CD1c-positive myeloid dendritic cell (primary cell): Measurements from ENCODE around the gene SLC9A9.

Source experiments
- DNase-seq: peaks from one replicate; pipeline ENCODE4 v3.0.0-alpha.2; 2016; ENCODE audit errors: extremely low spot score

SLC9A9 gene

GRCh38 chr3:143464850-143465249 is 383.4 kb downstream of the SLC9A9 start:
- DNase-seq = no peak

- DNase-seq = no peak
These were observed 392.8 kb downstream of the SLC9A9 start for GRCh38 chr3:143455480-143455879.

GRCh38 chr3:143450632-143451031 is 397.6 kb downstream of the SLC9A9 start:
- DNase-seq = no peak

- DNase-seq = no peak
These were observed 400.8 kb downstream of the SLC9A9 start for GRCh38 chr3:143447491-143447890.

DNA sequence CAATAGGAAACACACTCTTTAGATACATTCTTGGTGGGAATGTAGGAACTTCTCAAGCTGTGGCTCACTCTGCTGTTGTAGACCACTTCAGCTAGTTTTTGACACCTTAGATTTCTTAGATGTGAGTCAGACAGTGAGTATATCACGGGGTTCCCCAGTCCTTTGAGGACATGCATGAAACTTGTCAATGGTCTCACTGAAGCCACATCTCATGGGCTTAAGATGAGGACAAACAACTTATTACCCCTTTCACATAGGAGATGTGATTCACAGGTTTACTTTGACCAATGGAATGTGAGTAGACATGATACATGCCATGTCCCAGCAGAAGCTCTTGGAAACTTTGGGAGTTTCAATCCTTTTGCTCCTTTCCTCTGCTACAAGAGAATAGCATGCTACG is 403.1 kb downstream of the SLC9A9 start:
- no peak for DNase-seq

GRCh38 chr3:143443851-143444331 is 404.4 kb downstream of the SLC9A9 start:
- DNase-seq = peak; percentile 96

GRCh38 chr3:143442814-143443447 is 405.3 kb downstream of the SLC9A9 start:
- no peak for DNase-seq

GRCh38 chr3:143441516-143442171 is 406.6 kb downstream of the SLC9A9 start:
- no peak for DNase-seq

DNA sequence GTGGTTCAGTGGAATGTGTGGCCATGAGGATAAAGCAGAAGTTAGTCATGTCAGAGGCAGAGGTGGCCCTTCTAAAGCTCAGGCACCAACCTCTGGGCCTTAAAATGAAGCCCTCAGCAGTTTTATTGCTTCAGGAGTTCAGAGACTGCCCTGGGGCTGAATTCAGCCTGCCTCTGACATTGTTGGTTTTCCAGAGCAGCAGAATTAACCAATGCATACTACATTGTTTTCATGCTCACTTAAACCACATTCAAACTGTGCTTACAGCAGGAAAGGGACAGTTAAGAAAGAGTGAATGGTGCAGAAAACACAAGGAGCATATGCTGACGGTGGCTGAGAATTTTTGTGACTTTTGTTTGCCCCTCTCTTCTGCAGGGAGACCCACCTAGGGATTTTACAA is 408.5 kb downstream of the SLC9A9 start:
- DNase-seq = no peak

DNA sequence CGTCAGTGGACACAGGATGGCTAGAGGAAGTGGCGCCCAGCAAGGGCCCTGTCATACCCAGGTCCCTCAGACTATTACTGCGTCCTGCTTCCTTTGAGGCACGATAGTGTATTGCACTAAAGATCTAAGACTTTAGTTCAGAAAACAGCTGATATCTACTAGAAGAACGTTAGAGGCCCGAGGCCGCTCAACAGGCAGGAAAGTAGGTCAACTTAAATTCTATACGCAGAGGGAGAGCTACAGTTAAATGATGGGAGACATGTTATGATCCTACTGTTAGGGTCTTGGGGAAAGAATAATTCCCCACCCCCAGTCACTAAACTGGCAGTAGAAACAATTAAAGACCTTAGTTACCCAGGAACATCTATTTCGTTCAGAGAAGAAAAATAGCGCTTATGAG is 410.9 kb downstream of the SLC9A9 start:
- no peak for DNase-seq

- no peak for DNase-seq
These were observed 411.9 kb downstream of the SLC9A9 start for GRCh38 chr3:143436231-143436930.

DNA sequence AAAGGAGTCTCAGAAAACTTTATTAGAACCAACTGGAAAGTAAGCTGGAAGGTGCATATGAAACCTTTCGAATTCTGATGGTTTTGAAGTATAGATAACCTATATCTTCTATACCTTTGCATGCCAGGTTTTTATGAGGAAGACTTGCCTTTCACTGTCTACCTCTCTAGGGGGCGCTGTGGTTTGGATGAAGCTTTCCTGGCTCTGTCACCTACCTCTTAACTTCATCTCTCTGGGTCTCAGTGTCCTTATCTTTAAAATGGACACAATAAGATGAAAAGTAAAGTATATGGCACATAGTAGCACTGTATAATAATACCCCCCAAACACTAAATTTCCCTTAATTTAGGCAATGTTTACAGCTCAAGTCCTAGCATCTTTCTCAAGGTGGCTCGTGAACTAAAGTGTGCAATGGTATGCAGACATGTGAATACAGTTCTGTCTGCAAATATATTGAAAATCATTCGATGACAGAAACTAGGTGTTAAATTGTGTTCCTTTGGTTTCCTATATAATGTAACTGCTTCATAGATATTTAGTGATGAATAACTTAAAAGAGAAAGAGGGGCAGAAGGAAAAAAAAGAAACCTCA is 414.4 kb downstream of the SLC9A9 start:
- DNase-seq = peak; percentile 46

DNA sequence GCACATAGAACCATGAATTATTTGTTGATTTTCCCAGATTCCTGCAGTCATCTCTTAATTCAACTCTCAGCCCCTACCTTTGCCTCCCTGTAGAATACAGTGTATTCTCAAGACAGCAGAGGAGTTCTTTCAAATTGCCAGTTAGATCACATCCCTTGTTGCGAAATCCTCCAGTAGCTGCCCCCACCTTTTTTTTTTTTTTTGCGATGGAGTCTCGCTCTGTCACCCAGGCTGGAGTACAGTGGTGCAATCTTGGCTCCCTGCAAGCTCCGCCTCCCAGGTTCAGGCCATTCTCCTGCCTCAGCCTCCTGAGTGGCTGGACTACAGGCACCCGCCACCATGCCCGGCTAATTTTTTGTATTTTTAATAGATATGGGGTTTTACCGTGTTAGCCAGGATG is 417.0 kb downstream of the SLC9A9 start:
- DNase-seq = peak; percentile 45

- DNase-seq = no peak
These were observed 417.7 kb downstream of the SLC9A9 start for GRCh38 chr3:143430568-143430967.

GRCh38 chr3:143429628-143430514 is 418.4 kb downstream of the SLC9A9 start:
- no peak for DNase-seq

GRCh38 chr3:143428294-143428693 is 420.0 kb downstream of the SLC9A9 start:
- no peak for DNase-seq

DNA sequence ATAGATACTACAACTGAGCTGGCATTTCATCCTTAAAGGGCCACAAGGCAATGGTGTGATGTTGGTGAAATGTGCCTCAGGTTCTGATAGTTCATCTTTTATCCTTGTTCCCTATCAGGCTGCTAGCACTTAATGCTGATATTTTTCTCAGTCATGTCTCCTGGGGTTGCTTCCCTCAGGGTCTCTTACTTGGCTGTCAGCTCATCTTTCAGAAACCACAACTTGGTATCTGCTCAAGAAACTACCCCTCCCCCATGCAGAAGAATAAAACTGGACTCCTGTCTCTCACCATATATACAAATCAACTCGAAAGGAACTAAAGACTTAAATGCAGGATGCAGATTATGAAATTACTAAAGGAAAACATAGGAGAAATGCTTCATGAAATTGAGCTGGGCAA is 420.6 kb downstream of the SLC9A9 start:
- no peak for DNase-seq

- DNase-seq = no peak
These were observed 423.4 kb downstream of the SLC9A9 start for GRCh38 chr3:143424874-143425273.

DNA sequence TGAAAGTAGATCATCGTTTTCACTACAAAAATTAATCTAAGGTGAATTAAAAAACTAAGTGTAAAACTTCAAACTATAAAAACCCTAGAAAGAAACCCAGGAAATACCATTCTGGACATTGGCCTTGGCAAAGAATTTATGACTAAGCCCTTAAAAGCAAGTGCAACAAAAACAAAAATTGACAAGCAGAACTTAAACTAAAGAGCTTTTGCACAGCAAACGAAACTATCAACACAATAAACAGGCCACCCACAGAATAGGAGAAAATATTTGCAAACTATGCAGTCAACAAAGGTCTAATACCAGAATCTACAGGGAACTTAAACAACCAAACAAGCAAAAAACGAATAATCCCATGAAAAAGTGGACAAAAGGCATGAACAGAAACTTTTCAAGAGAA is 426.7 kb downstream of the SLC9A9 start:
- no peak for DNase-seq

GRCh38 chr3:143419611-143420010 is 428.7 kb downstream of the SLC9A9 start:
- no peak for DNase-seq

DNA sequence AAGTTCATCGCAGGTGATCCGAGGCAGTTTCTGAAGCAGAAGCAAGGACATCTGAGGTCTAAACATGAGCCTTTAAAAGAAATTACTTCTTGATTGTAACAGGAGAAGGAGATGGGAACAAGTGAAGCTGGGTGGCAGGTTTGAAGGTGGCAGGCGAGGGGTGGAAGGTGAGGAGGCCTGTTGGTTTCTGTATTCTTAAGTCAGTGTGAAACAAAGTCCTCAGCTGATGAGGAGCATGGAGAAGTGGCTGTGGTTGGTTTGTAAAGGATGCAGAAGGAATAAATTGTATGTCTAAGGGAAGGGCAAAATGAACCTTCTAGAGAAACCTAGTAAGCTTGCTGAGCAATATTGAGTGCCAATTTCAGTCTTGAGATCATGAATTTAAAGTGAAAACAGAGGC is 429.9 kb downstream of the SLC9A9 start:
- DNase-seq = no peak

DNA sequence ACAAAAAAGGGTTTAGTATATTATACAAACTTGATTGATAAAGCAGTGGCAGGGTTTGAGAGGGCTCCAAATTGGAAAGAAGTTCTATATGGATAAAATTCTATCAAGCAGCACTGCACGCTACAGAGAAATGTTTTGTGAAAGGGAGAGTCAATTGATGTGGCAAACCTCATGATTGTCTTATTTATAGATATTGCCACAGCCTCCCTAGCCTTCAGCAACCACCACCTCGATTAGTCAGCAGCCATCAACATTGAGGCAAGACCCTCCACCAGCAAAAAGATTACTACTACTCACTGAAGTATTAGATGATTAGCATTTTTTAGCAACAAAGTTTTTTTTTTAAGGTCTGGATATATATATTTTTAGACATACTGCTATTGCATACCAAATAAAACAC is 432.0 kb downstream of the SLC9A9 start:
- no peak for DNase-seq
